HepG2 (cell line): ENCODE data around the gene MYBL2. TPM values are rescaled to one million over a fixed set of nuclear protein-coding genes. Genes with fewer than 3 reads are reported as not detected.
A peak's percentile ranks its signal among the peaks of the same experiment; 100 is the strongest.

Source experiments
- JARID2 ChIP-seq: sonication (generic); formaldehyde crosslinking; IDR thresholded peaks from 2 replicates; pipeline ENCODE4 v1.8.1; 2023; ENCODE audit warnings: missing genetic modification reagents, inconsistent platforms; ENCODE audit not compliant: insufficient replicate concordance
- NFATC3 ChIP-seq: sonication (generic); formaldehyde crosslinking; IDR thresholded peaks from 2 replicates; pipeline ENCODE4 v1.5.1; 2020; ENCODE audit warnings: mild to moderate bottlenecking, missing genetic modification reagents
- PPARG ChIP-seq: conservative IDR thresholded peaks from 2 replicates; pipeline ENCODE4 v1.6.1; 2016; ENCODE audit warnings: missing biosample characterization, missing genetic modification reagents
- RELA ChIP-seq: sonication (generic); formaldehyde crosslinking; IDR thresholded peaks from 2 replicates; pipeline ENCODE4 v1.4.0; 2020; ENCODE audit warnings: missing genetic modification reagents
- RXRA ChIP-seq: sonication (generic); formaldehyde crosslinking; IDR thresholded peaks from 2 replicates; pipeline ENCODE4 v1.5.1; 2020; ENCODE audit warnings: missing genetic modification reagents
- SMARCE1 ChIP-seq: fragments of 450-650 bp; IDR thresholded peaks from 2 replicates; pipeline ENCODE4 v1.6.1; 2017; ENCODE audit warnings: borderline replicate concordance
- THAP9 ChIP-seq: sonication (generic); formaldehyde crosslinking; IDR thresholded peaks from 2 replicates; pipeline ENCODE4; 2020; ENCODE audit warnings: missing genetic modification reagents, mild to moderate bottlenecking, borderline replicate concordance
- ZFP91 ChIP-seq: sonication (generic); formaldehyde crosslinking; IDR thresholded peaks from 2 replicates; pipeline ENCODE4 v1.9.0; 2022; ENCODE audit warnings: missing genetic modification reagents, mild to moderate bottlenecking, borderline replicate concordance
- ZNF180 ChIP-seq: sonication (generic); formaldehyde crosslinking; IDR thresholded peaks from 2 replicates; pipeline ENCODE4 v1.4.0; 2020; ENCODE audit warnings: low read depth, missing genetic modification reagents, borderline replicate concordance
- ZNF264 ChIP-seq: sonication (generic); formaldehyde crosslinking; IDR thresholded peaks from 2 replicates; pipeline ENCODE4 v1.4.0; 2020; ENCODE audit warnings: missing genetic modification reagents
- ZNF30 ChIP-seq: sonication (generic); formaldehyde crosslinking; IDR thresholded peaks from 2 replicates; pipeline ENCODE4 v1.5.0; 2020; ENCODE audit warnings: mild to moderate bottlenecking, missing genetic modification reagents
- ZNF768 ChIP-seq: sonication (generic); formaldehyde crosslinking; IDR thresholded peaks from 2 replicates; pipeline ENCODE4 v1.4.0; 2020; ENCODE audit warnings: missing genetic modification reagents
- ZNF776 ChIP-seq: sonication (generic); formaldehyde crosslinking; IDR thresholded peaks from 2 replicates; pipeline ENCODE4 v1.4.0; 2020; ENCODE audit warnings: mild to moderate bottlenecking, missing genetic modification reagents
- ZNF780A ChIP-seq: sonication (generic); formaldehyde crosslinking; IDR thresholded peaks from 2 replicates; pipeline ENCODE4 v1.8.0; 2022; ENCODE audit warnings: mild to moderate bottlenecking, missing genetic modification reagents, moderate library complexity
- polyA plus RNA-seq, 8 experiments: library from polyadenylated mRNA; depleted of rRNA in 3 of 8; stranded (reverse) in 7 of 8; unstranded in 1 of 8; fragments of >200 nt; fragmentation: Illumina TruSeq in 4 of 8; extraction: Trizol in 4 of 8; gene quantifications; 2 replicates each; pipeline versions ENCODE4 v1.2.1 to v1.2.3, GENCODE V29; 2011 to 2016; ENCODE audit warnings: low read depth in 4 of 8, missing spikeins in 1 of 8, mixed read lengths in 1 of 8; ENCODE audit not compliant: insufficient read depth in 1 of 8
- total RNA-seq, 5 experiments: library from RNA; depleted of rRNA; stranded (reverse); fragments of >200 nt; fragmentation: Illumina TruSeq; extraction: Trizol; gene quantifications; 2 replicates each; pipeline ENCODE4 v1.2.3, GENCODE V29; 2016; ENCODE audit warnings: low read depth in 1 of 5
- TF ChIP-seq, protein P1 (sequence below): sonication (generic); formaldehyde crosslinking; IDR thresholded peaks from 2 replicates; pipeline ENCODE4 v1.4.0; 2020; ENCODE audit warnings: missing genetic modification reagents, borderline replicate concordance
- TF ChIP-seq, protein P2 (sequence below), 2 experiments: sonication (generic) in 1 of 2; formaldehyde crosslinking in 1 of 2; IDR thresholded peaks; 2 replicates each; pipeline versions ENCODE4 v1.6.1 to v1.9.0; 2014 to 2022; ENCODE audit warnings: antibody characterized with exemption in 1 of 2, borderline replicate concordance in 1 of 2, inconsistent platforms in 1 of 2, low read depth in 1 of 2, missing genetic modification reagents in 1 of 2

MYBL2 gene
- total and polyA plus RNA-seq, 2 of the 13 experiments (the other 11 are each of a cell fraction or from before 2014, with no cell fraction given), result 11.9 to 66.2 TPM

- TF ChIP-seq ZFP91 (CRISPR knock-in tag) (0 out of 2 replicates have a peak, but pooled peaks have one; percentile 20), RXRA (CRISPR knock-in tag) (no peak), ZNF264 (CRISPR knock-in tag) (no peak), ZNF780A (no peak), ZNF30 (CRISPR knock-in tag) (no peak), JARID2 (no peak), ZNF768 (CRISPR knock-in tag) (no peak), THAP9 (CRISPR knock-in tag) (no peak), ZNF776 (CRISPR knock-in tag) (no peak), NFATC3 (CRISPR knock-in tag) (no peak), SMARCE1 (no peak), ZNF180 (CRISPR knock-in tag) (no peak), PPARG (CRISPR knock-in tag) (0 out of 2 replicates have a peak, but pooled peaks have one; percentile 12), RELA (CRISPR knock-in tag) (no peak)
- TF ChIP-seq, protein P1, sequence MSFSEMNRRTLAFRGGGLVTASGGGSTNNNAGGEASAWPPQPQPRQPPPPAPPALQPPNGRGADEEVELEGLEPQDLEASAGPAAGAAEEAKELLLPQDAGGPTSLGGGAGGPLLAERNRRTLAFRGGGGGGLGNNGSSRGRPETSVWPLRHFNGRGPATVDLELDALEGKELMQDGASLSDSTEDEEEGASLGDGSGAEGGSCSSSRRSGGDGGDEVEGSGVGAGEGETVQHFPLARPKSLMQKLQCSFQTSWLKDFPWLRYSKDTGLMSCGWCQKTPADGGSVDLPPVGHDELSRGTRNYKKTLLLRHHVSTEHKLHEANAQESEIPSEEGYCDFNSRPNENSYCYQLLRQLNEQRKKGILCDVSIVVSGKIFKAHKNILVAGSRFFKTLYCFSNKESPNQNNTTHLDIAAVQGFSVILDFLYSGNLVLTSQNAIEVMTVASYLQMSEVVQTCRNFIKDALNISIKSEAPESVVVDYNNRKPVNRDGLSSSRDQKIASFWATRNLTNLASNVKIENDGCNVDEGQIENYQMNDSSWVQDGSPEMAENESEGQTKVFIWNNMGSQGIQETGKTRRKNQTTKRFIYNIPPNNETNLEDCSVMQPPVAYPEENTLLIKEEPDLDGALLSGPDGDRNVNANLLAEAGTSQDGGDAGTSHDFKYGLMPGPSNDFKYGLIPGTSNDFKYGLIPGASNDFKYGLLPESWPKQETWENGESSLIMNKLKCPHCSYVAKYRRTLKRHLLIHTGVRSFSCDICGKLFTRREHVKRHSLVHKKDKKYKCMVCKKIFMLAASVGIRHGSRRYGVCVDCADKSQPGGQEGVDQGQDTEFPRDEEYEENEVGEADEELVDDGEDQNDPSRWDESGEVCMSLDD (CRISPR knock-in tag), result peak; percentile 38; the same call in 1 of the 2 replicates
- TF ChIP-seq, protein P2, sequence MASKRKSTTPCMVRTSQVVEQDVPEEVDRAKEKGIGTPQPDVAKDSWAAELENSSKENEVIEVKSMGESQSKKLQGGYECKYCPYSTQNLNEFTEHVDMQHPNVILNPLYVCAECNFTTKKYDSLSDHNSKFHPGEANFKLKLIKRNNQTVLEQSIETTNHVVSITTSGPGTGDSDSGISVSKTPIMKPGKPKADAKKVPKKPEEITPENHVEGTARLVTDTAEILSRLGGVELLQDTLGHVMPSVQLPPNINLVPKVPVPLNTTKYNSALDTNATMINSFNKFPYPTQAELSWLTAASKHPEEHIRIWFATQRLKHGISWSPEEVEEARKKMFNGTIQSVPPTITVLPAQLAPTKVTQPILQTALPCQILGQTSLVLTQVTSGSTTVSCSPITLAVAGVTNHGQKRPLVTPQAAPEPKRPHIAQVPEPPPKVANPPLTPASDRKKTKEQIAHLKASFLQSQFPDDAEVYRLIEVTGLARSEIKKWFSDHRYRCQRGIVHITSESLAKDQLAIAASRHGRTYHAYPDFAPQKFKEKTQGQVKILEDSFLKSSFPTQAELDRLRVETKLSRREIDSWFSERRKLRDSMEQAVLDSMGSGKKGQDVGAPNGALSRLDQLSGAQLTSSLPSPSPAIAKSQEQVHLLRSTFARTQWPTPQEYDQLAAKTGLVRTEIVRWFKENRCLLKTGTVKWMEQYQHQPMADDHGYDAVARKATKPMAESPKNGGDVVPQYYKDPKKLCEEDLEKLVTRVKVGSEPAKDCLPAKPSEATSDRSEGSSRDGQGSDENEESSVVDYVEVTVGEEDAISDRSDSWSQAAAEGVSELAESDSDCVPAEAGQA (IDR thresholded peaks at IDR 0.05; ENCODE audit: low read depth), result no peak
- TF ChIP-seq, protein P2 (CRISPR knock-in tag; IDR thresholded peaks at IDR 0.05; ENCODE audit: borderline replicate concordance), result no peak
Measured at GRCh38 chr20:43691928-43692524, 25.1 kb downstream of the MYBL2 start (continued).
